Activated CD4-positive, alpha-beta memory T cell treated with anti-CD3 and anti-CD28 coated beads, Interleukin-2, amount 10 ng/mL, durations not matched to agents 7 days and 5 days (primary cell): ENCODE measurements around the gene MON1A. TPM values are rescaled to one million over a fixed set of nuclear protein-coding genes. Genes with fewer than 3 reads are reported as not detected.

Experiments
- CTCF ChIA-PET: fragments of 350-600 bp; sonication (Branson Sonifier 250); formaldehyde crosslinking; loops from one replicate; lab custom pipeline; 2021; ENCODE audit warnings: antibody characterized with exemption, inconsistent platforms; lab: Charles Lee
- POLR2A ChIA-PET: fragments of 350-600 bp; sonication (Branson Sonifier 250); formaldehyde crosslinking; loops from one replicate; lab custom pipeline; 2021; ENCODE audit warnings: antibody characterized with exemption; lab: Charles Lee
- DNase-seq: peaks from one replicate; pipeline ENCODE4 v3.0.0-alpha.2; 2020
- H3K27ac Mint-ChIP-seq: one replicate; pipeline ENCODE4 v1.8.0; 2021; ENCODE audit warnings: mild to moderate bottlenecking, mixed read lengths
- H3K27me3 Mint-ChIP-seq: one replicate; pipeline ENCODE4 v1.8.0; 2021; ENCODE audit warnings: mixed read lengths
- H3K36me3 Mint-ChIP-seq: one replicate; pipeline ENCODE4 v1.8.0; 2021; ENCODE audit warnings: low read depth, mixed read lengths
- H3K4me1 Mint-ChIP-seq: one replicate; pipeline ENCODE4 v1.8.0; 2021; ENCODE audit warnings: mixed read lengths
- H3K4me3 Mint-ChIP-seq: one replicate; pipeline ENCODE4 v1.8.0; 2021; ENCODE audit warnings: mild to moderate bottlenecking, mixed read lengths
- H3K9me3 Mint-ChIP-seq: one replicate; pipeline ENCODE4 v1.8.0; 2021; ENCODE audit warnings: mixed read lengths
- total RNA-seq, 2 experiments: library from RNA; stranded (reverse); gene quantifications; one replicate each; pipeline ENCODE4 v1.2.3, GENCODE V29; 2021

MON1A gene
- total RNA-seq, 2 experiments from 2014 or later: 9.7 to 10.3 TPM

DNA sequence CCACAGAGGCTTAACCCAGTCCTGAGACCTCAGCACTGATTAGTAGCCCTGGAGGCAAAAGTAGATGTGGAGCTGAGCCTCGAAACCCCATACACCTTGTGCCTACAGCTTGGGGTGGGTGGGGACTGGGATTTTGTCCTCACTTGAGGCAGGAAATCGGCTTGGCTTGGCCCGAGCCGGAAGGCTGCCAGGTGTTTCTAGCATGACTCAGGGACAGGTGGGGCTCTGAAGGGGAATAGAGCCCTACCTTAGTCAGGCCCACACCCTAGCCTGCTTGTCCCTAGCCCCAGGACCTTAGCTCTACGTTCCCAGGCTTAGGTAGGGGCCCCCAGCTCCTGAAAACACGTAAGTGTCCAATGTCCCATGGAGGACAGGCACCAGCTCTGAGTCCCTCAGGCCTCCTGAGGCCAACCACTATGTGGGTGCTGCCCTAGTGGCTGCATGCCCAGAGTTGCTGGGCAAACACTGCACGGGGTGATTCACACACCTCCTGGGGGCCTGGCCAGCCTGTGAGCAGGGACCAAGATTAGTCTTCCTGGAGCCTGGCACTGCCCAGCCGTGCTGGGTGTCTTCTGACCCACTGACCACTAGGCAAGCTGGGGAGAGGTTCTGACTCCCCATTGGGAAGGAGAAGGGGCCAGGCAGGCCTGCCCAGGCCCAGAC is 29.0 kb downstream of the MON1A start:
- Mint-ChIP-seq H3K4me3 (no peak overlapping the region), H3K36me3 (no peaks in the 10 kb centered on the region), H3K9me3 (no peaks in the 10 kb centered on the region), H3K4me1 (peaks cover 17% of the 10 kb centered on the region), H3K27ac (no peak overlapping the region), H3K27me3 (no peaks in the 10 kb centered on the region)
- DNase-seq: no peak
- ChIA-PET POLR2A (no interaction called here), CTCF (interaction anchor here (0.9 to 2.0 kb wide), 3 partner anchors 61 to 229 kb away, joined by 3 to 4 read pairs (median 3); no protein-coding TSS in a partner anchor)

DNA sequence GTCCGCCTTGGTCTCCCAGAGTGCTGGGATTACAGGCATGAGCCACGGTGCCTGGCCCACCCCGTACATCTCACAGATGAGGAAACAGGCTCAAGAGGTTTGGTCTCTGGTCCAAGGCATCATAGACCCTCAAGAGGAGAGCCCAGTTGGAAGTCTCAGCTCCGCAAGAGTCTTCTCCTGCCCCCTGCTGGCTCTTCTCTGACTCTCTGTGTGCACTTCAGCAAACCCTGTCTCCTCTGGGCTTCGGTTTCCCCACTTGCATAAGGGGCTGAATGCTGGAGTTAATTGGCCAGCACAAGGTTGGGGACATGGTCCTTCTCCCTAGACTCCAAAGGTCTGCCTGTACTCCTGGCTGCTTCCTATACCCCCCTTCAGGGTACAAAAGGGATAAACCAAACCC is 29.8 kb downstream of the MON1A start:
- no peak for DNase-seq
- Mint-ChIP-seq H3K4me3 (no peak overlapping the region), H3K4me1 (peaks cover 9% of the 10 kb centered on the region), H3K27ac (no peak overlapping the region), H3K27me3 (no peaks in the 10 kb centered on the region), H3K36me3 (no peaks in the 10 kb centered on the region), H3K9me3 (no peaks in the 10 kb centered on the region)
- CTCF ChIA-PET: interaction anchor here (0.9 kb wide), 1 partner anchor 61 kb away, joined by 3 read pairs; no protein-coding TSS in a partner anchor
- POLR2A ChIA-PET: no interaction called here

DNA sequence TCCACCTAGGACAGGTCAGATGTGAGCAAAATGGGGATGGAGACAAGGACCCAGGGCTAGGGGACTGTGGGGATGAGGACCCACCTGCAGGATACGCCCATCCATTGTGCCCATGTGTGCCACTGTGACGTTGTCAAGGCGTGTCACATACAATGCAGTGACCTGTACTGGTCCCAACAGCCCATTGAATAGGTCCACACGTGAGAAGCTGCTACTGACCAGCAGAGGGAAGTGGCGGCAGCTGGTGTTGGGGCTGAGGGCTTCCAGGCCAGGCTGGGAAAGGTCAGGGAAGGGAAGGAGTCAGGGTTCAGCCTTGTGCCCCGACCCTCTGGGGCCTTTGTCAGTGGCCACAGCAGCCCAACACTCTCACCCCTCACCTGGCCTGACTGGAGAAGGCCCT is 30.6 kb downstream of the MON1A start:
- Mint-ChIP-seq H3K4me1 (peaks cover 4% of the 10 kb centered on the region), H3K4me3 (no peak overlapping the region), H3K27me3 (no peaks in the 10 kb centered on the region), H3K9me3 (no peaks in the 10 kb centered on the region), H3K27ac (no peak overlapping the region), H3K36me3 (no peaks in the 10 kb centered on the region)
- DNase-seq: no peak
- CTCF ChIA-PET: no interaction called here
- POLR2A ChIA-PET: no interaction called here

DNA sequence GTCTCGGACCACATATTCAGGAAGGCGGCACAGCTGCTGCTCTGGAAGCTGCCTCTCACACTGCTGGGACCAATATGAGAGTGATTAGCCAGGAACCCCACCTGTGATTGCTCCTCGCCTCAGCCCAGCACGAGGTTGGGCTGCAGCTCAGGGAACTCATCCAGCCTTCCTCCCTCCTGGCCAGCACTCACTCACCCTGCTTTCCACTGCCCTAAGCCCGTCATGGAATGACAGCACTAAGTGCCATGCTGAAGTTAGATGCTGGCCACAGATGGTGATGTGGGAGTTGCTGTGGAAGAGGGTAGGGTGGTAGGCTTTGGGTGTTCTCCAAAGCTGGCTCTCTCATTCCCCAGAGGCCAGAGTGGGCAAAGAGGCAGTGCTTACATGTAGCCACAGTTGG is 33.3 kb downstream of the MON1A start:
- no peak for DNase-seq
- POLR2A ChIA-PET: no interaction called here
- Mint-ChIP-seq H3K4me3 (no peak overlapping the region), H3K36me3 (no peaks in the 10 kb centered on the region), H3K9me3 (no peaks in the 10 kb centered on the region), H3K27ac (no peak overlapping the region), H3K4me1 (no peaks in the 10 kb centered on the region), H3K27me3 (no peaks in the 10 kb centered on the region)
- CTCF ChIA-PET: no interaction called here

DNA sequence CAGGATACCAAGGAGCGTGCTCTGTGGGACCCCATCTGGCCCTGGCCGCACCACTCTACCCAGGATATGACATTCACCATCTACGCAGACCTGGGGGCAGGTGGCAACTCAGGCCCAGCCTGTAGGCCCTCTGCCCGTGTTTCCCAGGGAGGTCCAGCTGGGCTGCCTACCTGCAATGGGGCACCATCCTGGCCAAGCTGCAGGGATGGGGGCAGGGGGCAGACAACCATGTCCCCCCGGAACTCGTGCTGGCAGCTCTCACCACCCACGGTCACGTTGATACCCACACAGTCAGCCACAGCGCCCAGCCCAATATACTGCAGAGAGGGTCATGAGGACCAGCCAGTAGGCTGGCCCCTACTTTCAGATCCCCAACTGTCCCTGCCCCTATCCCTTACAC is 33.8 kb downstream of the MON1A start:
- POLR2A ChIA-PET: no interaction called here
- Mint-ChIP-seq H3K4me1 (no peaks in the 10 kb centered on the region), H3K27ac (no peak overlapping the region), H3K9me3 (no peaks in the 10 kb centered on the region), H3K36me3 (no peaks in the 10 kb centered on the region), H3K4me3 (no peak overlapping the region), H3K27me3 (no peaks in the 10 kb centered on the region)
- CTCF ChIA-PET: no interaction called here
- DNase-seq: no peak

DNA sequence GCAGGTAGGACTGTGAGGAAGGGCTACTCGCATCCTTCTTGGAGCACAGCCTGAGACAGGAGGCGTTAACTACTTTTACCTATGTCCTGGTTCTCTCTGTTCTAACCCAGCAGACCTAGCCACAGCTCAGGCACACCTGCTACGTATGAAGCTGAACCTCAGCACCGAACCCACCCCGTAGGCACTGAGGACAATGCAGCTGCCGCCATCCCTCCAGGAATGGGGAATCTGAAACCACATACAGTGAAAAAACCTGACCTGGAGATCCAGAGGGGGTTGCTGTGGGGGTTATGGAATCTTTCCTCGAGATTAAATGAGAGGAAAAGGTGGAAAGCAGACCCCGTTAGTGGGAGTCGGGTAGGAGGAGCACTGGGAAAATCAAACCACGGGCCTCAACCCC is 40.3 kb downstream of the MON1A start:
- no peaks in the 10 kb centered on the region for H3K27me3 Mint-ChIP-seq
- POLR2A ChIA-PET: interaction anchor here (1.5 kb wide), 1 partner anchor 119 kb away, joined by 3 read pairs; no protein-coding TSS in a partner anchor
- H3K27ac Mint-ChIP-seq: no peak overlapping the region
- no peak overlapping the region for H3K4me3 Mint-ChIP-seq
- no peaks in the 10 kb centered on the region for H3K36me3 Mint-ChIP-seq
- H3K4me1 Mint-ChIP-seq: no peaks in the 10 kb centered on the region
- CTCF ChIA-PET: interaction anchor here (1.1 kb wide), 1 partner anchor 50 kb away, joined by 3 read pairs; no protein-coding TSS in a partner anchor
- no peaks in the 10 kb centered on the region for H3K9me3 Mint-ChIP-seq
- DNase-seq: no peak

DNA sequence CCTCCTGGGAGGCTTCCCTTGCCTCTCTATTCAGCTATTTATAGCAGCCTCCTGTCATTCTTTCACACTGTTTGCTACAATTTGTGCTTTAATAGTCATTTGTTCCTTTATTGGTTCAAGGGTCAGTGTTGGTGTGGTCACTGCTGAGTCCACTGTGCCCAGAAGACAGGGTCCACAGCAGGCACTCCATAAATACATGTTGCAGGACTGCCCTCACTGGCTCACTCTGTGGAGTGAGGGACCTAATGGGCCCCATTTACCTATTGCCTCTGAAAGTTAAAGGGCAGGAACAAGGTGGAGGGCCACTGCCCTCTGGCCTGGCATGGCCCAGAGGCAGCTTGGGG is 42.7 kb downstream of the MON1A start:
- no peak overlapping the region for H3K4me3 Mint-ChIP-seq
- H3K36me3 Mint-ChIP-seq: no peaks in the 10 kb centered on the region
- H3K27me3 Mint-ChIP-seq: no peaks in the 10 kb centered on the region
- H3K4me1 Mint-ChIP-seq: no peaks in the 10 kb centered on the region
- CTCF ChIA-PET: no interaction called here
- no peak overlapping the region for H3K27ac Mint-ChIP-seq
- POLR2A ChIA-PET: no interaction called here
- no peak for DNase-seq
- no peaks in the 10 kb centered on the region for H3K9me3 Mint-ChIP-seq

DNA sequence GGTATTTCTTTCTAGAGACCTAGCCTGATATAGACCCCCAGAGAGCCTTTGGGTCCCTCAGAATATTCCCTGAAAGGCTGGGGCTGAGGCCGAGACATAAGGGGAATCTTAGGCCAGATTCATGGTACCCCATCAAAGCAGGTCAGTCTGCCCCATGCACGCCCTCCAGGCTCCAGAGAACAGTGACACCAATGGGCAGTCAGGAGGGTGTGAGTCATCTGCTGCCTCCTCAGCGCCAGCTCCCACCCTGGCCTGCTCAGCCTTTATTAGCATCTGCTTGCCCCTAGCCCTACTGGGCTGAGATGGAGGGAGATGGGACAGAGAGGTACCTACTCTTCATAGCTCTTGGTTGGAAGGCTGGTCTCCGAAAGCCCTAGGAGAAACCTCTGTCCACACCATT is 45.6 kb downstream of the MON1A start:
- CTCF ChIA-PET: no interaction called here
- no peak for DNase-seq
- no peak overlapping the region for H3K4me3 Mint-ChIP-seq
- H3K36me3 Mint-ChIP-seq: no peaks in the 10 kb centered on the region
- H3K9me3 Mint-ChIP-seq: no peaks in the 10 kb centered on the region
- POLR2A ChIA-PET: no interaction called here
- H3K4me1 Mint-ChIP-seq: no peaks in the 10 kb centered on the region
- no peaks in the 10 kb centered on the region for H3K27me3 Mint-ChIP-seq
- no peak overlapping the region for H3K27ac Mint-ChIP-seq

DNA sequence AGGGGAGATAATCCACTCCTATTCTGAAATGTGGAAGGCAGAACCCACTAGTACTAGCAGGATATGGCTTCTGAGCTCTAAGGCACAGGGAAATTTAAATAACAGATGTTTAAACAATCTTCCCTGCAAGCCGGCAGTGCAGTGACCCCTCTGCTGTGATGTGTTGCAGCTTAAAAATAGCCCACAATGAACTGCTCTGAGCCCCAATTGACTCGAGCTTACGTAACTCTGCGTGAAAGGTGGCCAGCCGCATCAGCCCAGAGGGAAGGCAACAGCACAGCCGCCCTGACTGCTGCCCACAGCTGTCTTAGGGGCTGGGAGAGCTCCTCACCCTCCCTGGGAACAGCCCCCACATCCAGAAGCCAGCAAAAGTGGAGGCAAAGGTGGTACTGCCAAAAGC is 47.4 kb downstream of the MON1A start:
- Mint-ChIP-seq H3K4me3 (no peak overlapping the region), H3K27ac (no peak overlapping the region), H3K4me1 (no peaks in the 10 kb centered on the region), H3K27me3 (no peaks in the 10 kb centered on the region), H3K9me3 (no peaks in the 10 kb centered on the region), H3K36me3 (no peaks in the 10 kb centered on the region)
- POLR2A ChIA-PET: no interaction called here
- CTCF ChIA-PET: interaction anchor here (1.1 kb wide), 1 partner anchor 43 kb away, joined by 3 read pairs; no protein-coding TSS in a partner anchor
- no peak for DNase-seq

DNA sequence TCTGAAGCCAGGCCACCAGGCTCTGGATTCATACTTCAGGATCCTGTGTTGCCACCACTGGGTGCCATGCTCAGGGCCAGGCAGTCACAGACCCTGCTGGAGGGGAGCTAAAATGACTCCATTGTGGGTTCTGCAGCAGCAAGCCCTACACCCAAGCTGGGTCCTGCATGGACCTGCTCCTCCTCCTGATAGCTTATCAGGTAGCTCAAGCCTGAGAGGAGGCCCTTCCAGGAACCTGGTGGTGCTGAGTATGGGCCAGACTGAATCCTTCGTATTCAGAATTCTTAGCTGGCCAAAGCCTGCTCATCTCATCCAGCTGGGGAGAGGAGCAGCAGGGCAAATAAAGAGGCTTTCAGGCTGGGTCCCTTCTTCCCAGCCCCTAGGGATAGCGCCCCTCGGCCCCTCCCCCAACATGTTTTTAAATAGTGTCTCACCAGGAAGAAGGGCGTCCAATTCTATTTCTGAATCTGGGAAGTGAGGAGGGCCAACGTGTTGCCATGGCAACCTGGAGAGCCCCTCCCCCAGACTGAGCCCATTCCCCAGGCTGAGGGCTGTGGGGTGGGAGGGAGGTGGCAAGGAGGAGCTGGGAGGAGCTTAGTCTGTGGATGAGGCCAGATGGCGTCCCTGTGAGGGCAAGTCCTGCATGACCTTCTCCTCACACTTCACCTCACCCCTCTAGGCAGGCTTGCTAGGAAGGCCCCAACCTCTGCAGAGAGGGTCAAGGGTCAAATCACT is 48.9 kb downstream of the MON1A start:
- Mint-ChIP-seq H3K9me3 (no peaks in the 10 kb centered on the region), H3K27ac (no peak overlapping the region), H3K27me3 (no peaks in the 10 kb centered on the region), H3K4me3 (no peak overlapping the region), H3K36me3 (no peaks in the 10 kb centered on the region), H3K4me1 (no peaks in the 10 kb centered on the region)
- no peak for DNase-seq
- ChIA-PET POLR2A (interaction anchor here (0.9 to 1.1 kb wide), 2 partner anchors 24 to 74 kb away, joined by 3 read pairs; no protein-coding TSS in a partner anchor), CTCF (interaction anchor here (0.8 to 1.2 kb wide), 3 partner anchors 12 to 41 kb away, joined by 3 to 4 read pairs (median 3); no protein-coding TSS in a partner anchor)

DNA sequence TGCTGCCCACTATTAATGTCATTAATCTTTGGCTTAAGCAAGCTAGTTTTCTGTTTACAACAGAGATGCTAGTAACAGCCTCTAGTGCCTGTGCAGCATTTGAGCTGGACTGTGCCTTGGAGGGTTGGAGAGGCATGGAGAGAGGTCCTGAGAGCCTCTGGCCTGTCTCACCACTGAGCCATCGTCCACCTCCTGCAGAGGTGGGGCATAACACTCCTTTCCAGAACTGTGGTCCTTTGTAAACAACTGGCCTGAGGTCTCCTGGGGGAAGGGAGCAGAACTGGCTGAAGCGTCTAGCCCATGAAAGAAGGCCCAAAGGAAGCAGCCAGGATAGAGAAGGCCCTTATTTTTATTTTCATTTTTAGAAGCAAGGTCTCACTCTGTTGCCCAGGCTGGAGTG is 49.9 kb downstream of the MON1A start:
- H3K36me3 Mint-ChIP-seq: no peaks in the 10 kb centered on the region
- POLR2A ChIA-PET: no interaction called here
- DNase-seq: no peak
- H3K27ac Mint-ChIP-seq: no peak overlapping the region
- no peaks in the 10 kb centered on the region for H3K9me3 Mint-ChIP-seq
- no peaks in the 10 kb centered on the region for H3K4me1 Mint-ChIP-seq
- no peak overlapping the region for H3K4me3 Mint-ChIP-seq
- H3K27me3 Mint-ChIP-seq: no peaks in the 10 kb centered on the region
- CTCF ChIA-PET: no interaction called here

DNA sequence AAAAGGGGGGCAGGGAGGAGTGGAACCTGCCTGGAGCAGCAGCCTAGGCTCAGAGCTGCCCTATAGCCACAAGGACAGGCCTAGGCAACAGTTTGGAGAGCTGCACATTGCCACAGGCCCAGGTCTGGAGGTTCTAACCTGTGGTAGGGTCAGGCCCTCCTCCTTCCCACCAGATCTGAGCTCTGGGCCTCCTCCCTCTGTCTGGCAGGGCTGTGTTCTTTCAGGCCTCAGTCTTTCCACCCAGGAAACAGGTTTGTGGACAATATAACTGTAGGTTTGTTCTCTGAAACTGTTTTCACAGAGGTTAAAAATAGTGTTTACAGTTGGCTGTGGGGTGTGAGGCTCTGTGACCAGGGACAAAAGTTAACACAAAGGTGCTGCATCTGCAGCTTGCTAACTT is 50.9 kb downstream of the MON1A start:
- CTCF ChIA-PET: interaction anchor here (0.7 to 1.0 kb wide), 3 partner anchors 8 to 434 kb away, joined by 3 to 6 read pairs (median 3); no protein-coding TSS in a partner anchor

DNA sequence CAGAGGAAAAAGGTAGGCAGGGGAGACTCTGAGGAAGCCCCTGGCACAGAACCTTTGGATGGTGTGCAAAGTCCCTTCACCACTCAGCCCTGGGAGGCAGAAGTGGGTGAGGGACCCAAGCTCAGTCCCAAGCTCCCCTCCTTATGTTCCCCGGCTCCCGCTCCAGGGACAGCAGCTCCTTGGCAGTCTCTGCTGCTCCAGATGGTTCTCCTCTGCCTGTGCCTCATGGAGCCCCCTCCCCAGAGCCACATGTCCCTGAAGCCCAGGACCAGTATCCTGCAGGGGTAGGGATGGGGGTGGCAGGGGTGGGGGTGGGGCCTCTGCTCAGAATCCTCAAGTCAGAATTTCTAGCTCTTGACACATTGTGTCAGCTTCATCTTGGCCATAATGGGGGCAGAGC is 51.9 kb downstream of the MON1A start:
- no peak for DNase-seq
- Mint-ChIP-seq H3K4me3 (no peak overlapping the region), H3K9me3 (no peaks in the 10 kb centered on the region), H3K4me1 (no peaks in the 10 kb centered on the region), H3K36me3 (no peaks in the 10 kb centered on the region), H3K27me3 (no peaks in the 10 kb centered on the region), H3K27ac (no peak overlapping the region)
- POLR2A ChIA-PET: no interaction called here
- CTCF ChIA-PET: no interaction called here

More for the DNA sequence above, 50.9 kb downstream of the MON1A start:
- H3K27me3 Mint-ChIP-seq: no peaks in the 10 kb centered on the region
- POLR2A ChIA-PET: no interaction called here
- H3K4me3 Mint-ChIP-seq: no peak overlapping the region
- H3K9me3 Mint-ChIP-seq: no peaks in the 10 kb centered on the region
- DNase-seq: no peak
- H3K36me3 Mint-ChIP-seq: no peaks in the 10 kb centered on the region
- H3K4me1 Mint-ChIP-seq: no peaks in the 10 kb centered on the region
- no peak overlapping the region for H3K27ac Mint-ChIP-seq
